ENCODE results near the gene ASB13. TPM values are rescaled to one million over a fixed set of nuclear protein-coding genes. Genes with fewer than 3 reads are reported as not detected.

ASB13 gene
- total RNA-seq, 1 experiment from 2014 or later = 18.4 TPM

- no peak overlapping the region for H3K4me3 ChIP-seq (ENCODE audit: low read depth in 2 of 2, low read length in 2 of 2)
- no peak for ATAC-seq
- intact Hi-C loops (cut with micrococcal nuclease; ENCODE audit: unreplicated experiment) = no loop called here
- H3K4me1 ChIP-seq (ENCODE audit: control insufficient read depth, insufficient read depth, low read length) = no peaks in the 10 kb centered on the region
- H3K27me3 ChIP-seq (ENCODE audit: control insufficient read depth, insufficient read depth, low read length) = no peaks in the 10 kb centered on the region
- ChIA-PET CTCF (interaction anchor here (0.6 kb wide), 1 partner anchor 190 kb away, joined by 3 read pairs; no protein-coding TSS in a partner anchor), POLR2A (interaction anchor here (0.7 kb wide), 1 partner anchor 10 kb away, joined by 5 read pairs; no protein-coding TSS in a partner anchor)
- no peak overlapping the region for H3K27ac ChIP-seq (ENCODE audit: low read length)
- no peaks in the 10 kb centered on the region for H3K36me3 ChIP-seq (ENCODE audit: control insufficient read depth, insufficient read depth, low read length)
- no peak for DNase-seq (ENCODE audit: low read depth, low spot score)
- no peaks in the 10 kb centered on the region for H3K9me3 ChIP-seq (ENCODE audit: control insufficient read depth, insufficient read depth, low read depth, low read length)
- in situ Hi-C loops (cut with HindIII; ENCODE audit: low pct_unique_long_range_greater_than_20kb, low sequenced_read_pairs) = no loop called here
- TF ChIP-seq, protein P1, sequence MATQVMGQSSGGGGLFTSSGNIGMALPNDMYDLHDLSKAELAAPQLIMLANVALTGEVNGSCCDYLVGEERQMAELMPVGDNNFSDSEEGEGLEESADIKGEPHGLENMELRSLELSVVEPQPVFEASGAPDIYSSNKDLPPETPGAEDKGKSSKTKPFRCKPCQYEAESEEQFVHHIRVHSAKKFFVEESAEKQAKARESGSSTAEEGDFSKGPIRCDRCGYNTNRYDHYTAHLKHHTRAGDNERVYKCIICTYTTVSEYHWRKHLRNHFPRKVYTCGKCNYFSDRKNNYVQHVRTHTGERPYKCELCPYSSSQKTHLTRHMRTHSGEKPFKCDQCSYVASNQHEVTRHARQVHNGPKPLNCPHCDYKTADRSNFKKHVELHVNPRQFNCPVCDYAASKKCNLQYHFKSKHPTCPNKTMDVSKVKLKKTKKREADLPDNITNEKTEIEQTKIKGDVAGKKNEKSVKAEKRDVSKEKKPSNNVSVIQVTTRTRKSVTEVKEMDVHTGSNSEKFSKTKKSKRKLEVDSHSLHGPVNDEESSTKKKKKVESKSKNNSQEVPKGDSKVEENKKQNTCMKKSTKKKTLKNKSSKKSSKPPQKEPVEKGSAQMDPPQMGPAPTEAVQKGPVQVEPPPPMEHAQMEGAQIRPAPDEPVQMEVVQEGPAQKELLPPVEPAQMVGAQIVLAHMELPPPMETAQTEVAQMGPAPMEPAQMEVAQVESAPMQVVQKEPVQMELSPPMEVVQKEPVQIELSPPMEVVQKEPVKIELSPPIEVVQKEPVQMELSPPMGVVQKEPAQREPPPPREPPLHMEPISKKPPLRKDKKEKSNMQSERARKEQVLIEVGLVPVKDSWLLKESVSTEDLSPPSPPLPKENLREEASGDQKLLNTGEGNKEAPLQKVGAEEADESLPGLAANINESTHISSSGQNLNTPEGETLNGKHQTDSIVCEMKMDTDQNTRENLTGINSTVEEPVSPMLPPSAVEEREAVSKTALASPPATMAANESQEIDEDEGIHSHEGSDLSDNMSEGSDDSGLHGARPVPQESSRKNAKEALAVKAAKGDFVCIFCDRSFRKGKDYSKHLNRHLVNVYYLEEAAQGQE (IDR thresholded peaks at IDR 0.05; ENCODE audit: insufficient read depth in 1 of 2, low read depth in 2 of 2, low read length in 1 of 2) = no peak
- TF ChIP-seq POLR2AphosphoS5 (IDR thresholded peaks at IDR 0.05; ENCODE audit: low read depth, low read length) = no peak
- TF ChIP-seq TCF7L2 (IDR thresholded peaks at IDR 0.05; ENCODE audit: low read depth, low read length) = no peak
- no peak for TF ChIP-seq SIN3A (IDR thresholded peaks at IDR 0.05; ENCODE audit: borderline replicate concordance, insufficient read depth, low read depth, low read length)
- TF ChIP-seq CTCF (IDR thresholded peaks at IDR 0.05) = no peak
- no TSS peak for BruUV-seq (replicated peaks)
Observed at GRCh38 chr10:5656737-5657579, 9.4 kb downstream of the ASB13 start.

DNA sequence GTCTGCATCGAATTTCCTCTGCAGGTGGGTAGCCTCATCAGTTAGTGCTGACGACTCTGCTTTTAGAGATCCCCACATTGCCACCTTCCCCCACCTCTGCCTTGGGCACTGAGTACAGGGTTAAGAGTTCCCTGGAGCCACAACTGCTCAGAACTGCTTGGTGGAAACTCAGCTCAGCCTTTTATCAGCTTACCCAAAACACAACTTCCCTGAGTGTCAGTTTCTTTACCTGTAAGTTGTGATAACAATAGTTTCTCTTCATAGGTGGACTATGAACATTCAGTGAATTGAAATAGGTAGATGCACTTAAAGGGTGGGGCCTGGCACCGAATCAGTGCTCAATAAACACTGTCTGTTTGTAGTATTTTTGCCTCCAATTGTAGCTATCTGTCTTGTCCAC lies 11.3 kb downstream of the ASB13 start:
- BruUV-seq (replicated peaks) = no TSS peak
- Histone ChIP-seq H3K4me1 (ENCODE audit: control insufficient read depth, insufficient read depth, low read length) (no peaks in the 10 kb centered on the region), H3K36me3 (ENCODE audit: control insufficient read depth, insufficient read depth, low read length) (no peaks in the 10 kb centered on the region), H3K27me3 (ENCODE audit: control insufficient read depth, insufficient read depth, low read length) (no peaks in the 10 kb centered on the region), H3K27ac (ENCODE audit: low read length) (no peak overlapping the region), H3K4me3 (ENCODE audit: low read depth in 2 of 2, low read length in 2 of 2) (no peak overlapping the region), H3K9me3 (ENCODE audit: control insufficient read depth, insufficient read depth, low read depth, low read length) (no peaks in the 10 kb centered on the region)
- intact Hi-C loops (cut with micrococcal nuclease; ENCODE audit: unreplicated experiment) (no loop called here), in situ Hi-C loops (cut with HindIII; ENCODE audit: low pct_unique_long_range_greater_than_20kb, low sequenced_read_pairs) (no loop called here)
- POLR2A ChIA-PET = no interaction called here
- DNase-seq (ENCODE audit: low read depth, low spot score) = no peak
- CTCF ChIA-PET = interaction anchor here (0.6 kb wide), 1 partner anchor 100 kb away, joined by 3 read pairs; no protein-coding TSS in a partner anchor
- no peak for ATAC-seq
- TF ChIP-seq POLR2AphosphoS5 (IDR thresholded peaks at IDR 0.05; ENCODE audit: low read depth, low read length) (no peak), SIN3A (IDR thresholded peaks at IDR 0.05; ENCODE audit: borderline replicate concordance, insufficient read depth, low read depth, low read length) (no peak), CTCF (IDR thresholded peaks at IDR 0.05) (no peak), TCF7L2 (IDR thresholded peaks at IDR 0.05; ENCODE audit: low read depth, low read length) (no peak)
- TF ChIP-seq, protein P1 (IDR thresholded peaks at IDR 0.05; ENCODE audit: insufficient read depth in 1 of 2, low read depth in 2 of 2, low read length in 1 of 2) = no peak
